Aorta (tissue), 5 donors: ENCODE results near the gene MEGF11. TPM values are rescaled to one million over a fixed set of nuclear protein-coding genes. Genes with fewer than 3 reads are reported as not detected.
A peak's percentile ranks its signal among the peaks of the same experiment; 100 is the strongest.

ENCODE experiments used
- ATAC-seq: fragments of 200-7000 bp; cut with Tn5 transposase; one replicate; pipeline ENCODE4 v1.9.1; 2022; ENCODE audit warnings: moderate library complexity; ENCODE audit not compliant: low FRiP score
- DNase-seq, 2 donors: peaks; one replicate each; pipeline ENCODE4 v3.0.0-alpha.2; 2020
- H3K27ac ChIP-seq, 2 donors: one replicate each; pipeline ENCODE4 v1.5.1; 2013; ENCODE audit warnings: low read length in 2 of 2, mild to moderate bottlenecking in 2 of 2, moderate library complexity in 2 of 2, control low read depth in 1 of 2, inconsistent platforms in 1 of 2, low read depth in 1 of 2
- H3K27me3 ChIP-seq, 2 donors: one replicate each; pipeline ENCODE4 v1.6.1; 2013; ENCODE audit warnings: control low read depth in 1 of 2, low read length in 1 of 2, mild to moderate bottlenecking in 1 of 2, moderate library complexity in 1 of 2; ENCODE audit not compliant: insufficient read depth in 2 of 2, control insufficient read depth in 1 of 2
- H3K36me3 ChIP-seq, 2 donors: one replicate each; pipeline ENCODE4 v1.6.1; 2013; ENCODE audit warnings: control low read depth in 1 of 2, low read length in 1 of 2, mild to moderate bottlenecking in 1 of 2; ENCODE audit not compliant: insufficient read depth in 2 of 2, control insufficient read depth in 1 of 2
- H3K4me1 ChIP-seq, 2 donors: one replicate each; pipeline ENCODE4 v1.6.1; 2013; ENCODE audit warnings: low read length in 2 of 2, control low read depth in 1 of 2, mild to moderate bottlenecking in 1 of 2, moderate library complexity in 1 of 2; ENCODE audit not compliant: insufficient read depth in 2 of 2, control insufficient read depth in 1 of 2
- H3K4me3 ChIP-seq, 2 donors: one replicate each; pipeline ENCODE4 v1.5.1; 2013; ENCODE audit warnings: low read length in 2 of 2, control low read depth in 1 of 2, mild to moderate bottlenecking in 1 of 2
- H3K9me3 ChIP-seq: one replicate; pipeline ENCODE4 v1.6.1; 2013; ENCODE audit warnings: mild to moderate bottlenecking, low read length; ENCODE audit not compliant: control insufficient read depth
- WGBS, 2 donors: extraction: QIAGEN DNeasy Blood & Tissue Kit; methylation state at CpG; one replicate each; pipeline ENCODE4 v1.1.7; 2013; 5-methylcytosine and 5-hydroxymethylcytosine counted together
- intact Hi-C, 2 donors: fragments of 100-400 bp; cut with DNase I; formaldehyde crosslinking; loops; one replicate each; pipeline versions ENCODE4 v1.14.2 to v1.15.0; 2022
- polyA plus RNA-seq, 2 donors: library from polyadenylated mRNA; stranded (reverse); fragments of 200-250 nt; gene quantifications; one replicate each; pipeline ENCODE4 v1.2.3, GENCODE V29; 2013
- total RNA-seq, 2 donors: library from RNA; stranded (reverse); fragmentation: NEBNext Ultra II Directional; extraction: Animal tissue kit (Norgen Biotek cat#: 25700); gene quantifications; one replicate each; pipeline ENCODE4 v1.2.1, GENCODE V29; 2021
- donor health status: healthy with polysubstance abuse.
- donor health status: Bipolar disorder and iron deficiency.
- donor health status: DM: no; HTN: no; CAD: no.
- donor health status: DM: no; HTN: no; CAD: no.
- donor health status: DM: yes; HTN: yes; CAD: no.

Gene MEGF11
- total and polyA plus RNA-seq, 4 donors: not detected

GRCh38 chr15:66228807-66229735 lies 24.5 kb downstream of the MEGF11 start:
- ATAC-seq (no peak), DNase-seq (no peak)
- 84 to 86% methylated on average over 13 of the region's 13 CpGs for WGBS, 2 donors
- Histone ChIP-seq H3K9me3 (peaks cover 6% of the 10 kb centered on the region), H3K4me3 (no peak overlapping the region), H3K27ac (no peak overlapping the region), H3K4me1 (no peaks in the 10 kb centered on the region), H3K27me3 (no peaks in the 10 kb centered on the region), H3K36me3 (no peaks in the 10 kb centered on the region)
- intact Hi-C loops: no loop called here

GRCh38 chr15:66226736-66227135 lies 26.8 kb downstream of the MEGF11 start:
- no peak overlapping the region for H3K27ac ChIP-seq
- 77 to 80% methylated on average over 8 of the region's 8 CpGs for WGBS, 2 donors
- H3K36me3 ChIP-seq: no peaks in the 10 kb centered on the region
- H3K27me3 ChIP-seq: no peaks in the 10 kb centered on the region
- ATAC-seq (no peak), DNase-seq (no peak)
- no peaks in the 10 kb centered on the region for H3K4me1 ChIP-seq
- no peak overlapping the region for H3K4me3 ChIP-seq
- intact Hi-C loops: no loop called here
- peaks cover 6% of the 10 kb centered on the region for H3K9me3 ChIP-seq

DNA sequence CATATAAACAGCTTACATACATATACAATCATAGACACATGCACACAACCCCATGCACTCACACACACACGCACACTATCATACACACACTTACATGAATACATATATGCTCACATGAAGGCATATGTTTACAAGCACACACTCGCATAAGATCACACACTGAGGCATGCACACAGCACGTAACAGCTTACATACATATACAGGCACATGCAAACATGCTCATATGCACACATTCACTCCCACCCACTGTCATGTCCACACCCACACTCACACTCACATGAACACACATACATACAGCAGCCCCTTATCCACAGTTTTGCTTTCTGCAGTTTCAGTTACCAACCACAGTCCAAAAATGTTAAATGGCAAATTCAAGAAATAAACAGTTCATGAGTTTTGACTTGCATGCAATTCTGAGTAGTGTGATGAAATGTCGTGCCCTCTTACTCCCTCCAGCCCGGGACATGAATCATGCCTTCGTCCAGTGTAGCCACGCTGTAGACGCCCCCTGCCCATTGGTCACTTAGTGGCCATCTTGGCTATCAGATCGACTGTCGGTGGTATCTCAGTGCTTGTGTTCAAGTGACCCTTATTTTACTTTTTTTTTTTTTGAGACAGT lies 27.8 kb downstream of the MEGF11 start:
- no peaks in the 10 kb centered on the region for H3K27me3 ChIP-seq
- no peak overlapping the region for H3K4me3 ChIP-seq
- DNase-seq (no peak), ATAC-seq (no peak)
- H3K4me1 ChIP-seq: no peaks in the 10 kb centered on the region
- no peak overlapping the region for H3K27ac ChIP-seq
- WGBS, 2 donors: 83 to 88% methylated on average over 10 of the region's 10 CpGs
- H3K36me3 ChIP-seq: no peaks in the 10 kb centered on the region
- intact Hi-C loops: loop anchor here in 1 of 2 donors (2.0 kb wide), 1 partner anchor 79 kb away; no protein-coding TSS in a partner anchor
- peaks cover 6% of the 10 kb centered on the region for H3K9me3 ChIP-seq

DNA sequence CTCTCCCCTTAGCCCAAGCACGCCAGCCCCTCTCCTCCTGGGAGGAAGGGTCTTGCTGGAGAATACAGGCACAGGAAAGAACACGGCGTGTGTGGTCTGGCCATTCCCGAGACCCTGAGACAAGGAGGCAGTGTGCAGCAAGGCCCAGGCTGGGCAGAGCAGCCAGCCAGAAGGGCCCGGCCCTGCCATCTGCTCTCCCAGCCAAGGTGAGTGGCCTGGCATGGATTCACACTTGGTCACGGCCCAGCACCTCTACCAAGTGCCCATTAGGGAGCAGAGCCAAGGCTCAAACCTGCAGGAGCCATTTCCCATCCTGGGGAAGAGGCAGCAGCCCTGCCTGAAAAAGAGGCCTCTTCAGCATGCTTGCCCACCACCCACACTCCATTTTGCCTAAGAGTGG lies 28.6 kb downstream of the MEGF11 start:
- no peak for DNase-seq
- WGBS, 2 donors: 83 to 87% methylated on average over 6 of the region's 6 CpGs
- Histone ChIP-seq H3K9me3 (peaks cover 6% of the 10 kb centered on the region), H3K4me1 (no peaks in the 10 kb centered on the region), H3K27me3 (no peaks in the 10 kb centered on the region), H3K36me3 (no peaks in the 10 kb centered on the region), H3K4me3 (no peak overlapping the region), H3K27ac (no peak overlapping the region)
- intact Hi-C loops: loop anchor here in 1 of 2 donors (2.0 kb wide), 1 partner anchor 78 kb away; no protein-coding TSS in a partner anchor
- ATAC-seq: no peak

DNA sequence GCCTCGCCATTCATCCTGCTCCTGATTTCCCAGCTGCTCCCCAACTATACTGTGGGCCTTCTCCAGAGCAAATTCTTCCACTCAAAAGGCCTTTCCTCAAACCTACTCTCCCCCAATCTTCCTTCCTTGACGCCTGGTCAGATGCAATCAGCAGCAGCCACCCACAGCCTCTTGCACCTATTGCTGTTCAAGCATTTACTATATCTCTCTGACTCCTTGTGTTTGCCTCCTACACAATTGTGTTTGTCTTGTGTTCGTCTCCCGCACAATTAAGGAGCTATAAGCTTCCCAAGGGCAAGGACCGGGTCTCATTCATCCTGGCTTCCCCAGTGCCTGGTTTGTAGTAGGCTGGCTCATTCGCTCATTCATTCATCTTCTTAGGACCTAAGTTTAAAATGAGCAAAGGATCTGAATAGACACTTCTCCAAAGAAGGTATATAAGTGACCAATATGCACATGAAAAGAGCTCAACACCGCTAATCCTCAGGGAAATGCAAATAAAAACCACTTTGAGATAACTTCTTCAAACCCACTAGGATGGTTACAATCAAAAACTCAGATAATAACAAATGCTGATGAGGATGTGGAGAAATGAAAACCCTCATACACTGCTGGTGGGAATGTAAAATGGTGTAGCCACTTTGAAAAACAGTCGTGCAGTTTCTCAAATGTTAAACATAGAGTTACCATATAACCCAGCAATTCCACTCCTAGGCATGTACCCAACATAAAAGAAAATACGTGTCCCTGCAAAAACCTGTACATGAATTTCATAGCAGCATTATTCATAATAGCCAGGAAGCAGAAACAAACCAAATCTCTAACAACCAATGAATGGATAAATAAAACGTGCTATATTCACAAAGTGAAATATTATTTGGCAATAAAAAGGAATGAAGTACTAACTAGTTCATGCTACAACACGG lies 31.0 kb downstream of the MEGF11 start:
- ATAC-seq: no peak
- WGBS, 2 donors: 79 to 88% methylated on average over 11 of the region's 11 CpGs
- H3K36me3 ChIP-seq: no peaks in the 10 kb centered on the region
- H3K4me3 ChIP-seq: no peak overlapping the region
- DNase-seq: peak in 1 of 2 donors; percentile 31
- no peak overlapping the region for H3K27ac ChIP-seq
- no peaks in the 10 kb centered on the region for H3K9me3 ChIP-seq
- no peaks in the 10 kb centered on the region for H3K4me1 ChIP-seq
- intact Hi-C loops: no loop called here
- H3K27me3 ChIP-seq: no peaks in the 10 kb centered on the region

- ATAC-seq (no peak), DNase-seq (no peak)
- Histone ChIP-seq H3K27me3 (no peaks in the 10 kb centered on the region), H3K27ac (no peak overlapping the region), H3K4me3 (no peak overlapping the region), H3K4me1 (no peaks in the 10 kb centered on the region), H3K36me3 (no peaks in the 10 kb centered on the region), H3K9me3 (no peaks in the 10 kb centered on the region)
- intact Hi-C loops: no loop called here
- WGBS, 2 donors: 7 to 14% methylated on average over 9 of the region's 9 CpGs
Measured at GRCh38 chr15:66221126-66221525, 32.4 kb downstream of the MEGF11 start.

- intact Hi-C loops: no loop called here
- Histone ChIP-seq H3K27ac (no peak overlapping the region), H3K36me3 (no peaks in the 10 kb centered on the region), H3K9me3 (no peaks in the 10 kb centered on the region), H3K4me1 (no peaks in the 10 kb centered on the region), H3K4me3 (no peak overlapping the region), H3K27me3 (no peaks in the 10 kb centered on the region)
- WGBS, 2 donors: 86 to 92% methylated on average over 6 of the region's 6 CpGs
- no peak for DNase-seq
- no peak for ATAC-seq
Measured at GRCh38 chr15:66220601-66221000, 32.9 kb downstream of the MEGF11 start.

- H3K4me1 ChIP-seq: no peaks in the 10 kb centered on the region
- WGBS, 2 donors: 70 to 79% methylated on average over 2 of the region's 2 CpGs
- intact Hi-C loops: no loop called here
- no peaks in the 10 kb centered on the region for H3K9me3 ChIP-seq
- no peak for DNase-seq
- no peaks in the 10 kb centered on the region for H3K27me3 ChIP-seq
- H3K4me3 ChIP-seq: no peak overlapping the region
- H3K27ac ChIP-seq: no peak overlapping the region
- no peaks in the 10 kb centered on the region for H3K36me3 ChIP-seq
- ATAC-seq: no peak
Measured at GRCh38 chr15:66219339-66219738, 34.2 kb downstream of the MEGF11 start.
